ENCODE results near the gene SGMS2.
"Not testable (repeated sequence)": the region's sequence is repeated elsewhere in the genome, so short reads cannot be mapped to it uniquely, and the experiment has no call there.

The SGMS2 gene

GRCh38 chr4:107896646-107897045 is 71.9 kb downstream of the SGMS2 start:
- peaks cover 16% of the 10 kb centered on the region for H3K36me3 Mint-ChIP-seq (ENCODE audit: low read depth)
- no peak overlapping the region for H3K4me3 Mint-ChIP-seq
- H3K27me3 Mint-ChIP-seq, result no peaks in the 10 kb centered on the region
- H3K27ac Mint-ChIP-seq, result no peak overlapping the region
- no peaks in the 10 kb centered on the region for H3K9me3 Mint-ChIP-seq
- intact Hi-C loops (cut with micrococcal nuclease), result loop anchor here (5.0 kb wide), 1 partner anchor 54 kb away; no protein-coding TSS in a partner anchor
- peaks cover 24% of the 10 kb centered on the region for H3K4me1 Mint-ChIP-seq (ENCODE audit: low read depth)

GRCh38 chr4:107897823-107898222 is 73.1 kb downstream of the SGMS2 start:
- intact Hi-C loops (cut with micrococcal nuclease), result loop anchor here (5.0 kb wide), 1 partner anchor 56 kb away; no protein-coding TSS in a partner anchor
- peaks cover 18% of the 10 kb centered on the region for H3K4me1 Mint-ChIP-seq (ENCODE audit: low read depth)
- no peaks in the 10 kb centered on the region for H3K9me3 Mint-ChIP-seq
- H3K4me3 Mint-ChIP-seq, result no peak overlapping the region
- H3K27me3 Mint-ChIP-seq, result no peaks in the 10 kb centered on the region
- H3K27ac Mint-ChIP-seq, result no peak overlapping the region
- peaks cover 26% of the 10 kb centered on the region for H3K36me3 Mint-ChIP-seq (ENCODE audit: low read depth)

GRCh38 chr4:107900067-107900466 is 75.3 kb downstream of the SGMS2 start:
- intact Hi-C loops (cut with micrococcal nuclease), result no loop called here
- Mint-ChIP-seq H3K4me3 (no peak overlapping the region), H3K36me3 (ENCODE audit: low read depth) (peaks cover 44% of the 10 kb centered on the region), H3K9me3 (peaks cover 9% of the 10 kb centered on the region), H3K4me1 (ENCODE audit: low read depth) (peaks cover 11% of the 10 kb centered on the region), H3K27me3 (no peaks in the 10 kb centered on the region), H3K27ac (no peak overlapping the region)

- Mint-ChIP-seq H3K27ac (no peak overlapping the region), H3K9me3 (peaks cover 11% of the 10 kb centered on the region), H3K4me1 (ENCODE audit: low read depth) (peaks cover 11% of the 10 kb centered on the region), H3K36me3 (ENCODE audit: low read depth) (peaks cover 44% of the 10 kb centered on the region), H3K27me3 (no peaks in the 10 kb centered on the region), H3K4me3 (no peak overlapping the region)
- intact Hi-C loops (cut with micrococcal nuclease), result no loop called here
Measured at GRCh38 chr4:107900508-107900907, 75.8 kb downstream of the SGMS2 start.

- Mint-ChIP-seq H3K9me3 (peaks cover 11% of the 10 kb centered on the region), H3K4me1 (ENCODE audit: low read depth) (peaks cover 11% of the 10 kb centered on the region), H3K27ac (no peak overlapping the region), H3K27me3 (no peaks in the 10 kb centered on the region), H3K4me3 (no peak overlapping the region), H3K36me3 (ENCODE audit: low read depth) (peaks cover 41% of the 10 kb centered on the region)
- intact Hi-C loops (cut with micrococcal nuclease), result no loop called here
Measured at GRCh38 chr4:107901213-107901934, 76.6 kb downstream of the SGMS2 start.

GRCh38 chr4:107902715-107903114 is 78.0 kb downstream of the SGMS2 start:
- intact Hi-C loops (cut with micrococcal nuclease), result no loop called here

GRCh38 chr4:107905082-107905481 is 80.3 kb downstream of the SGMS2 start:
- H3K4me3 Mint-ChIP-seq; H3K27me3 Mint-ChIP-seq; H3K27ac Mint-ChIP-seq; intact Hi-C loops (cut with micrococcal nuclease): not testable (repeated sequence)
- H3K36me3 Mint-ChIP-seq (ENCODE audit: low read depth), result peaks cover 54% of the 10 kb centered on the region
- peaks cover 13% of the 10 kb centered on the region for H3K4me1 Mint-ChIP-seq (ENCODE audit: low read depth)
- peaks cover 11% of the 10 kb centered on the region for H3K9me3 Mint-ChIP-seq

More at GRCh38 chr4:107902715-107903114, 78.0 kb downstream of the SGMS2 start:
- Mint-ChIP-seq H3K36me3 (ENCODE audit: low read depth) (peaks cover 41% of the 10 kb centered on the region), H3K9me3 (peaks cover 11% of the 10 kb centered on the region), H3K4me3 (no peak overlapping the region), H3K4me1 (ENCODE audit: low read depth) (peaks cover 8% of the 10 kb centered on the region), H3K27me3 (no peaks in the 10 kb centered on the region), H3K27ac (no peak overlapping the region)

GRCh38 chr4:107906458-107907100 is 81.8 kb downstream of the SGMS2 start:
- Mint-ChIP-seq H3K4me1 (ENCODE audit: low read depth) (peaks cover 9% of the 10 kb centered on the region), H3K36me3 (ENCODE audit: low read depth) (peaks cover 57% of the 10 kb centered on the region), H3K9me3 (peaks cover 11% of the 10 kb centered on the region), H3K27ac (no peak overlapping the region), H3K4me3 (no peak overlapping the region), H3K27me3 (no peaks in the 10 kb centered on the region)
- intact Hi-C loops (cut with micrococcal nuclease), result no loop called here

- Mint-ChIP-seq H3K9me3 (peaks cover 11% of the 10 kb centered on the region), H3K27me3 (no peaks in the 10 kb centered on the region), H3K4me1 (ENCODE audit: low read depth) (peaks cover 9% of the 10 kb centered on the region), H3K27ac (no peak overlapping the region), H3K4me3 (no peak overlapping the region), H3K36me3 (ENCODE audit: low read depth) (peaks cover 40% of the 10 kb centered on the region)
- intact Hi-C loops (cut with micrococcal nuclease), result no loop called here
Measured at GRCh38 chr4:107908377-107908776, 83.6 kb downstream of the SGMS2 start.

- intact Hi-C loops (cut with micrococcal nuclease), result loop anchor here (1.0 to 5.0 kb wide), 2 partner anchors 86 to 155 kb away; no protein-coding TSS in a partner anchor
- Mint-ChIP-seq H3K36me3 (ENCODE audit: low read depth) (peaks cover 17% of the 10 kb centered on the region), H3K9me3 (peaks cover 2% of the 10 kb centered on the region), H3K4me3 (no peak overlapping the region), H3K27ac (no peak overlapping the region), H3K4me1 (ENCODE audit: low read depth) (peaks cover 9% of the 10 kb centered on the region), H3K27me3 (no peaks in the 10 kb centered on the region)
Measured at GRCh38 chr4:107913283-107913899, 88.7 kb downstream of the SGMS2 start.

GRCh38 chr4:107915220-107915619 is 90.5 kb downstream of the SGMS2 start:
- Mint-ChIP-seq H3K36me3 (ENCODE audit: low read depth) (peaks cover 8% of the 10 kb centered on the region), H3K27ac (no peak overlapping the region), H3K4me3 (no peak overlapping the region), H3K4me1 (ENCODE audit: low read depth) (no peaks in the 10 kb centered on the region), H3K9me3 (peaks cover 20% of the 10 kb centered on the region), H3K27me3 (no peaks in the 10 kb centered on the region)
- intact Hi-C loops (cut with micrococcal nuclease), result no loop called here

GRCh38 chr4:107916623-107917022 is 91.9 kb downstream of the SGMS2 start:
- peaks cover 22% of the 10 kb centered on the region for H3K9me3 Mint-ChIP-seq
- H3K36me3 Mint-ChIP-seq (ENCODE audit: low read depth), result no peaks in the 10 kb centered on the region
- H3K27me3 Mint-ChIP-seq, result no peaks in the 10 kb centered on the region
- H3K4me3 Mint-ChIP-seq, result no peak overlapping the region
- no peak overlapping the region for H3K27ac Mint-ChIP-seq
- no peaks in the 10 kb centered on the region for H3K4me1 Mint-ChIP-seq (ENCODE audit: low read depth)
- intact Hi-C loops (cut with micrococcal nuclease), result no loop called here

- no peaks in the 10 kb centered on the region for H3K27me3 Mint-ChIP-seq
- no peaks in the 10 kb centered on the region for H3K4me1 Mint-ChIP-seq (ENCODE audit: low read depth)
- no peaks in the 10 kb centered on the region for H3K36me3 Mint-ChIP-seq (ENCODE audit: low read depth)
- H3K4me3 Mint-ChIP-seq, result no peak overlapping the region
- H3K9me3 Mint-ChIP-seq, result peaks cover 22% of the 10 kb centered on the region
- H3K27ac Mint-ChIP-seq, result no peak overlapping the region
- intact Hi-C loops (cut with micrococcal nuclease), result no loop called here
Measured at GRCh38 chr4:107917500-107917899, 92.8 kb downstream of the SGMS2 start.
